ENCODE results near the gene ZNF385A.

Gene ZNF385A

GRCh38 chr12:54392485-54393206 lies 8.1 kb upstream of the ZNF385A start:
- no peak for DNase-seq

GRCh38 chr12:54390668-54391551 lies 6.4 kb upstream of the ZNF385A start:
- DNase-seq, result peak; percentile 62

- DNase-seq, result no peak
These were observed 5.7 kb upstream of the ZNF385A start for GRCh38 chr12:54390176-54390667.

GRCh38 chr12:54389607-54390175 lies 5.2 kb upstream of the ZNF385A start:
- no peak for DNase-seq

GRCh38 chr12:54389134-54389508 lies 4.6 kb upstream of the ZNF385A start:
- DNase-seq, result no peak

- DNase-seq, result no peak
These were observed 4.0 kb upstream of the ZNF385A start for GRCh38 chr12:54388237-54389133.

- DNase-seq, result no peak
These were observed 2.6 kb upstream of the ZNF385A start for GRCh38 chr12:54387114-54387467.

GRCh38 chr12:54386403-54387113 lies 2.0 kb upstream of the ZNF385A start:
- DNase-seq, result no peak

- no peak for DNase-seq
These were observed 850 bp upstream of the ZNF385A start for GRCh38 chr12:54385251-54385914.

- DNase-seq, result no peak
These were observed 1.4 kb downstream of the ZNF385A start for GRCh38 chr12:54383041-54383609.

- no peak for DNase-seq
These were observed 3.4 kb downstream of the ZNF385A start for GRCh38 chr12:54381136-54381535.

GRCh38 chr12:54379398-54380201 lies 4.9 kb downstream of the ZNF385A start:
- DNase-seq, result peak; percentile 81

- DNase-seq, result no peak
These were observed 5.6 kb downstream of the ZNF385A start for GRCh38 chr12:54378796-54379397.

GRCh38 chr12:54377797-54378515 lies 6.6 kb downstream of the ZNF385A start:
- no peak for DNase-seq

- no peak for DNase-seq
These were observed 7.5 kb downstream of the ZNF385A start for GRCh38 chr12:54377007-54377406.

GRCh38 chr12:54376596-54376995 lies 7.9 kb downstream of the ZNF385A start:
- no peak for DNase-seq

- no peak for DNase-seq
These were observed 9.3 kb downstream of the ZNF385A start for GRCh38 chr12:54375259-54375579.

- DNase-seq, result no peak
These were observed 9.8 kb downstream of the ZNF385A start for GRCh38 chr12:54374562-54375258.

Measured in central memory CD4-positive, alpha-beta T cell (primary cell).